ENCODE data around the gene USP17L10. TPM values are rescaled to one million over a fixed set of nuclear protein-coding genes. Genes with fewer than 3 reads are reported as not detected.
"Not testable (repeated sequence)": the region's sequence is repeated elsewhere in the genome, so short reads cannot be mapped to it uniquely, and the experiment has no call there.

USP17L10 gene
- total RNA-seq, 1 experiment from 2014 or later: not detected

- CTCF ChIA-PET; H3K4me1 ChIP-seq (ENCODE audit: insufficient read depth, low read length, poor library complexity, severe bottlenecking); H3K36me3 ChIP-seq (ENCODE audit: insufficient read depth, low read length, poor library complexity, severe bottlenecking); H3K27me3 ChIP-seq (replicated peaks; ENCODE audit: insufficient read depth, low read depth, low read length, poor library complexity); H3K27ac ChIP-seq (ENCODE audit: low read depth, low read length, poor library complexity, severe bottlenecking); DNase-seq (ENCODE audit: low spot score); H3K9me3 ChIP-seq (ENCODE audit: low read depth, low read length, poor library complexity, severe bottlenecking); POLR2A ChIA-PET (ENCODE audit: low non-redundant PET); intact Hi-C loops (cut with micrococcal nuclease; ENCODE audit: unreplicated experiment); BruUV-seq (replicated peaks); H3K4me3 ChIP-seq (ENCODE audit: low read depth, low read length, poor library complexity, severe bottlenecking): not testable (repeated sequence)
Observed at GRCh38 chr4:9230249-9230648, 19.8 kb downstream of the USP17L10 start.

GRCh38 chr4:9234085-9234484 is 23.6 kb downstream of the USP17L10 start, which contains the start of gene USP17L15:
TSS of gene USP17L15 (plus strand) at chr4:9234385. CDS start at chr4:9234385, 0 bp downstream.
- H3K4me1 ChIP-seq (ENCODE audit: insufficient read depth, low read length, poor library complexity, severe bottlenecking); POLR2A ChIA-PET (ENCODE audit: low non-redundant PET); H3K27ac ChIP-seq (ENCODE audit: low read depth, low read length, poor library complexity, severe bottlenecking); BruUV-seq (replicated peaks); H3K9me3 ChIP-seq (ENCODE audit: low read depth, low read length, poor library complexity, severe bottlenecking); DNase-seq (ENCODE audit: low spot score); H3K4me3 ChIP-seq (ENCODE audit: low read depth, low read length, poor library complexity, severe bottlenecking); H3K36me3 ChIP-seq (ENCODE audit: insufficient read depth, low read length, poor library complexity, severe bottlenecking); intact Hi-C loops (cut with micrococcal nuclease; ENCODE audit: unreplicated experiment); H3K27me3 ChIP-seq (replicated peaks; ENCODE audit: insufficient read depth, low read depth, low read length, poor library complexity); CTCF ChIA-PET: not testable (repeated sequence)

GRCh38 chr4:9238461-9238860 is 28.0 kb downstream of the USP17L10 start:
- H3K36me3 ChIP-seq (ENCODE audit: insufficient read depth, low read length, poor library complexity, severe bottlenecking); H3K27me3 ChIP-seq (replicated peaks; ENCODE audit: insufficient read depth, low read depth, low read length, poor library complexity); intact Hi-C loops (cut with micrococcal nuclease; ENCODE audit: unreplicated experiment); H3K9me3 ChIP-seq (ENCODE audit: low read depth, low read length, poor library complexity, severe bottlenecking); BruUV-seq (replicated peaks); H3K27ac ChIP-seq (ENCODE audit: low read depth, low read length, poor library complexity, severe bottlenecking); H3K4me3 ChIP-seq (ENCODE audit: low read depth, low read length, poor library complexity, severe bottlenecking); CTCF ChIA-PET; H3K4me1 ChIP-seq (ENCODE audit: insufficient read depth, low read length, poor library complexity, severe bottlenecking); POLR2A ChIA-PET (ENCODE audit: low non-redundant PET): not testable (repeated sequence)
- DNase-seq (ENCODE audit: low spot score): peak; percentile 0

- intact Hi-C loops (cut with micrococcal nuclease; ENCODE audit: unreplicated experiment); DNase-seq (ENCODE audit: low spot score); H3K27ac ChIP-seq (ENCODE audit: low read depth, low read length, poor library complexity, severe bottlenecking); H3K9me3 ChIP-seq (ENCODE audit: low read depth, low read length, poor library complexity, severe bottlenecking); CTCF ChIA-PET; H3K4me1 ChIP-seq (ENCODE audit: insufficient read depth, low read length, poor library complexity, severe bottlenecking); H3K36me3 ChIP-seq (ENCODE audit: insufficient read depth, low read length, poor library complexity, severe bottlenecking); H3K4me3 ChIP-seq (ENCODE audit: low read depth, low read length, poor library complexity, severe bottlenecking); POLR2A ChIA-PET (ENCODE audit: low non-redundant PET); BruUV-seq (replicated peaks); H3K27me3 ChIP-seq (replicated peaks; ENCODE audit: insufficient read depth, low read depth, low read length, poor library complexity): not testable (repeated sequence)
Observed at GRCh38 chr4:9243579-9243978, 33.1 kb downstream of the USP17L10 start, which contains the start of gene USP17L17. TSS of gene USP17L17 (plus strand) at chr4:9243879. CDS start at chr4:9243879, 0 bp downstream.

GRCh38 chr4:9247953-9248680 is 37.7 kb downstream of the USP17L10 start, which contains the start of gene USP17L18:
TSS of gene USP17L18 (plus strand) at chr4:9248630. CDS start at chr4:9248630, 0 bp downstream.
- BruUV-seq (replicated peaks); H3K27me3 ChIP-seq (replicated peaks; ENCODE audit: insufficient read depth, low read depth, low read length, poor library complexity); H3K4me1 ChIP-seq (ENCODE audit: insufficient read depth, low read length, poor library complexity, severe bottlenecking); H3K27ac ChIP-seq (ENCODE audit: low read depth, low read length, poor library complexity, severe bottlenecking); intact Hi-C loops (cut with micrococcal nuclease; ENCODE audit: unreplicated experiment); H3K9me3 ChIP-seq (ENCODE audit: low read depth, low read length, poor library complexity, severe bottlenecking); POLR2A ChIA-PET (ENCODE audit: low non-redundant PET); H3K4me3 ChIP-seq (ENCODE audit: low read depth, low read length, poor library complexity, severe bottlenecking); CTCF ChIA-PET; H3K36me3 ChIP-seq (ENCODE audit: insufficient read depth, low read length, poor library complexity, severe bottlenecking): not testable (repeated sequence)
- peak; percentile 7 for DNase-seq (ENCODE audit: low spot score)

- H3K4me3 ChIP-seq (ENCODE audit: low read depth, low read length, poor library complexity, severe bottlenecking); intact Hi-C loops (cut with micrococcal nuclease; ENCODE audit: unreplicated experiment); H3K9me3 ChIP-seq (ENCODE audit: low read depth, low read length, poor library complexity, severe bottlenecking); H3K27me3 ChIP-seq (replicated peaks; ENCODE audit: insufficient read depth, low read depth, low read length, poor library complexity); H3K27ac ChIP-seq (ENCODE audit: low read depth, low read length, poor library complexity, severe bottlenecking); H3K36me3 ChIP-seq (ENCODE audit: insufficient read depth, low read length, poor library complexity, severe bottlenecking); H3K4me1 ChIP-seq (ENCODE audit: insufficient read depth, low read length, poor library complexity, severe bottlenecking); BruUV-seq (replicated peaks); CTCF ChIA-PET; POLR2A ChIA-PET (ENCODE audit: low non-redundant PET); DNase-seq (ENCODE audit: low spot score): not testable (repeated sequence)
Observed at GRCh38 chr4:9253078-9253477, 42.6 kb downstream of the USP17L10 start, which contains the start of gene USP17L19. TSS of gene USP17L19 (plus strand) at chr4:9253378. CDS start at chr4:9253378, 0 bp downstream.

- BruUV-seq (replicated peaks); DNase-seq (ENCODE audit: low spot score); H3K9me3 ChIP-seq (ENCODE audit: low read depth, low read length, poor library complexity, severe bottlenecking); CTCF ChIA-PET; H3K27ac ChIP-seq (ENCODE audit: low read depth, low read length, poor library complexity, severe bottlenecking); H3K4me3 ChIP-seq (ENCODE audit: low read depth, low read length, poor library complexity, severe bottlenecking); H3K36me3 ChIP-seq (ENCODE audit: insufficient read depth, low read length, poor library complexity, severe bottlenecking); H3K27me3 ChIP-seq (replicated peaks; ENCODE audit: insufficient read depth, low read depth, low read length, poor library complexity); intact Hi-C loops (cut with micrococcal nuclease; ENCODE audit: unreplicated experiment); H3K4me1 ChIP-seq (ENCODE audit: insufficient read depth, low read length, poor library complexity, severe bottlenecking); POLR2A ChIA-PET (ENCODE audit: low non-redundant PET): not testable (repeated sequence)
Observed at GRCh38 chr4:9257824-9258223, 47.4 kb downstream of the USP17L10 start, which contains the start of gene USP17L20. TSS of gene USP17L20 (plus strand) at chr4:9258124. CDS start at chr4:9258124, 0 bp downstream.

Data from A673 (cell line).